ENCODE measurements around the gene CBL. TPM values are rescaled to one million over a fixed set of nuclear protein-coding genes. Genes with fewer than 3 reads are reported as not detected.

The CBL gene
- total RNA-seq, 1 experiment from 2014 or later, result 56.4 TPM

GRCh38 chr11:119341222-119342022, 135.3 kb downstream of the CBL start:
- Histone ChIP-seq H3T11ph (ENCODE audit: low read length) (no peak overlapping the region), H3K23me2 (ENCODE audit: insufficient read length, low read depth, low read length, poor library complexity, severe bottlenecking) (peaks cover 19% of the 10 kb centered on the region), H2AFZ (ENCODE audit: low read length) (no peak overlapping the region), H3K18ac (ENCODE audit: insufficient read length, low read depth, low read length) (no peak overlapping the region), H2BK20ac (ENCODE audit: low read depth, low read length, poor library complexity, severe bottlenecking) (no peak overlapping the region), H2BK5ac (ENCODE audit: insufficient read length, low read length) (no peak overlapping the region), H4K8ac (replicated peaks; ENCODE audit: insufficient read length, low read depth, low read length) (no peak overlapping the region), H2BK15ac (ENCODE audit: low read depth, low read length) (no peak overlapping the region), H3K56ac (ENCODE audit: insufficient read length, low read depth, low read length) (no peak overlapping the region), H4K5ac (ENCODE audit: insufficient read length, low read depth, low read length) (no peak overlapping the region), H3K9ac (ENCODE audit: extremely low read depth, insufficient read length, low read length) (no peak overlapping the region), H3K9me3 (ENCODE audit: control insufficient read depth, low read depth, low read length) (no peaks in the 10 kb centered on the region), H3K4me2 (ENCODE audit: insufficient read depth, insufficient read length, low read length) (peak overlapping the region; percentile 56), H4K20me1 (ENCODE audit: control insufficient read depth, insufficient read depth, insufficient read length) (no peaks in the 10 kb centered on the region), H2BK12ac (ENCODE audit: insufficient read length, low read depth, low read length) (no peak overlapping the region), H3K4ac (ENCODE audit: low read depth, low read length) (no peak overlapping the region), H4K91ac (ENCODE audit: insufficient read length, low read depth, low read length) (no peak overlapping the region), H2AK5ac (ENCODE audit: insufficient read length, low read length) (no peak overlapping the region), H3K14ac (ENCODE audit: insufficient read depth, low read length) (no peak overlapping the region), H3K27me3 (ENCODE audit: insufficient read depth, low read length) (peaks cover 16% of the 10 kb centered on the region), H3K23ac (ENCODE audit: insufficient read length, low read depth, low read length) (no peak overlapping the region), H3K27ac (ENCODE audit: insufficient read length, low read depth, low read length) (no peak overlapping the region), H3K79me2 (ENCODE audit: insufficient read depth, low read length) (no peaks in the 10 kb centered on the region), H2BK120ac (ENCODE audit: low read depth, low read length, poor library complexity, severe bottlenecking) (no peak overlapping the region), H3K79me1 (ENCODE audit: insufficient read depth, low read depth, low read length, poor library complexity, severe bottlenecking) (no peaks in the 10 kb centered on the region), H3K4me1 (ENCODE audit: insufficient read depth, low read length) (no peaks in the 10 kb centered on the region; the same call in 1 of the 2 replicates)
- no CpG with 5 or more reads among the region's 16 CpGs for WGBS (ENCODE audit: extremely low coverage, insufficient read length, low lambda C conversion rate)
- peaks cover 71% of the 10 kb centered on the region for H3K27me3 Mint-ChIP-seq (ENCODE audit: low read depth)
- no peak for TF ChIP-seq CTCF (conservative IDR thresholded peaks at IDR 0.05)
- peaks cover 33 to 47% of the 10 kb centered on the region in 2 experiments for H3K4me1 Mint-ChIP-seq
- peaks cover 3 to 10% (median 8%) of the 10 kb centered on the region in 3 experiments; a peak in 6 of 7 replicates for H3K36me3 Mint-ChIP-seq (ENCODE audit: insufficient read depth in 1 of 3, low read depth in 3 of 3)
- DNase-seq, result peak; percentile 72
- H3K9me3 Mint-ChIP-seq, result no peaks in the 10 kb centered on the region; a peak in 1 of 5 replicates
- H3K4me3 Mint-ChIP-seq, result peak overlapping the region; percentile 52 to 71
- no peak overlapping the region for H3K27ac Mint-ChIP-seq

Measured in H9 (cell line).